Fibroblast of peridontal ligament (primary cell): ENCODE measurements around the gene NOD1.
"Not testable (repeated sequence)": the region's sequence is repeated elsewhere in the genome, so short reads cannot be mapped to it uniquely, and the experiment has no call there.

ENCODE experiments used
- DNase-seq: peaks from one replicate; pipeline ENCODE4 v3.0.0-alpha.2; 2010; ENCODE audit errors: extremely low read depth

Gene NOD1

GRCh38 chr7:30447466-30447865 is 31.1 kb downstream of the NOD1 start:
- DNase-seq, result no peak

GRCh38 chr7:30446266-30446665 is 32.3 kb downstream of the NOD1 start:
- DNase-seq, result no peak

GRCh38 chr7:30445770-30446169 is 32.8 kb downstream of the NOD1 start:
- DNase-seq, result peak; percentile 62

- no peak for DNase-seq
Measured at GRCh38 chr7:30437823-30438574, 40.6 kb downstream of the NOD1 start.

GRCh38 chr7:30436518-30436917 is 42.1 kb downstream of the NOD1 start:
- DNase-seq, result no peak

GRCh38 chr7:30436046-30436445 is 42.5 kb downstream of the NOD1 start:
- no peak for DNase-seq

- DNase-seq, result no peak
Measured at GRCh38 chr7:30434140-30434799, 44.3 kb downstream of the NOD1 start.

GRCh38 chr7:30433506-30433905 is 45.1 kb downstream of the NOD1 start:
- DNase-seq, result no peak

- peak; percentile 95 for DNase-seq
Measured at GRCh38 chr7:30433082-30433481, 45.5 kb downstream of the NOD1 start.

- no peak for DNase-seq
Measured at GRCh38 chr7:30430777-30431176, 47.8 kb downstream of the NOD1 start.

- DNase-seq, result no peak
Measured at GRCh38 chr7:30430276-30430675, 48.3 kb downstream of the NOD1 start.

GRCh38 chr7:30429156-30429530 is 49.4 kb downstream of the NOD1 start:
- DNase-seq, result no peak

GRCh38 chr7:30428246-30429155 is 50.1 kb downstream of the NOD1 start:
- no peak for DNase-seq

- no peak for DNase-seq
Measured at GRCh38 chr7:30427296-30428070, 51.1 kb downstream of the NOD1 start.

- no peak for DNase-seq
Measured at GRCh38 chr7:30424506-30424905, 54.1 kb downstream of the NOD1 start.

- no peak for DNase-seq
Measured at GRCh38 chr7:30423788-30424505, 54.6 kb downstream of the NOD1 start.

- peak; percentile 35 for DNase-seq
Measured at GRCh38 chr7:30422922-30423321, 55.7 kb downstream of the NOD1 start.

GRCh38 chr7:30421647-30422196 is 56.9 kb downstream of the NOD1 start:
- DNase-seq, result no peak

GRCh38 chr7:30420662-30421061 is 57.9 kb downstream of the NOD1 start:
- DNase-seq, result no peak

- not testable (repeated sequence) for DNase-seq
Measured at GRCh38 chr7:30420080-30420479, 58.5 kb downstream of the NOD1 start.

- DNase-seq, result no peak
Measured at GRCh38 chr7:30413864-30414263, 64.7 kb downstream of the NOD1 start.
